Activated CD4-positive, alpha-beta T cell treated with anti-CD3 and anti-CD28 coated beads, Interleukin-2, Interleukin-4, amounts not matched to agents 100 ng/mL and 50 ng/mL, durations not matched to agents 16 hours and 8 hours (primary cell): ENCODE measurements around the gene GRAMD1B.
A peak's percentile ranks its signal among the peaks of the same experiment; 100 is the strongest.

Experiments
- DNase-seq: peaks from one replicate; pipeline ENCODE4 v3.0.0-alpha.2; 2020; ENCODE audit warnings: low spot score

Gene GRAMD1B

GRCh38 chr11:123641495-123641840 is 211.4 kb downstream of the GRAMD1B start:
- no peak for DNase-seq

GRCh38 chr11:123642435-123642834 is 212.4 kb downstream of the GRAMD1B start:
- no peak for DNase-seq

- DNase-seq, result no peak
Measured at GRCh38 chr11:123645286-123645975, 215.4 kb downstream of the GRAMD1B start.

- DNase-seq, result no peak
Measured at GRCh38 chr11:123650901-123651300, 220.8 kb downstream of the GRAMD1B start.

- DNase-seq, result no peak
Measured at GRCh38 chr11:123652599-123652998, 222.5 kb downstream of the GRAMD1B start.

GRCh38 chr11:123653483-123653826 is 223.4 kb downstream of the GRAMD1B start:
- DNase-seq, result no peak

GRCh38 chr11:123653827-123654565 is 223.9 kb downstream of the GRAMD1B start:
- DNase-seq, result no peak

GRCh38 chr11:123654566-123655081 is 224.6 kb downstream of the GRAMD1B start, which contains the start of gene SCN3B:
SCN3B (minus strand) TSS chr11:123654624; CDS start chr11:123653801, 823 bp downstream.
- peak; percentile 45 for DNase-seq

- DNase-seq, result no peak
Measured at GRCh38 chr11:123659311-123659710, 229.2 kb downstream of the GRAMD1B start.

GRCh38 chr11:123659965-123660364 is 229.9 kb downstream of the GRAMD1B start:
- DNase-seq, result peak; percentile 17

GRCh38 chr11:123665306-123665705 is 235.2 kb downstream of the GRAMD1B start:
- DNase-seq, result no peak

- no peak for DNase-seq
Measured at GRCh38 chr11:123670081-123670480, 240.0 kb downstream of the GRAMD1B start.

- DNase-seq, result no peak
Measured at GRCh38 chr11:123671534-123671933, 241.5 kb downstream of the GRAMD1B start.

- no peak for DNase-seq
Measured at GRCh38 chr11:123672568-123672967, 242.5 kb downstream of the GRAMD1B start.

GRCh38 chr11:123674297-123674696 is 244.2 kb downstream of the GRAMD1B start:
- no peak for DNase-seq
